Stomach (tissue), 9 donors: ENCODE data around the gene PARP9. TPM values are rescaled to one million over a fixed set of nuclear protein-coding genes. Genes with fewer than 3 reads are reported as not detected.

Source experiments
- DNase-seq, 2 donors: peaks; one replicate each; pipeline versions ENCODE4 v3.0.0 to v3.0.0-alpha.2; 2013 to 2019
- H3K27ac ChIP-seq, 5 donors: fragments of 200-600 bp in 4 of 5; sonication (generic) in 4 of 5; one replicate each; pipeline ENCODE4 v1.5.1; 2013 to 2019; ENCODE audit warnings: mild to moderate bottlenecking in 1 of 5, moderate library complexity in 1 of 5
- H3K27me3 ChIP-seq, 3 donors: fragments of 200-600 bp; sonication (generic); one replicate each; pipeline ENCODE4 v1.5.1; 2017 to 2019; ENCODE audit warnings: mixed run types in 1 of 3
- H3K36me3 ChIP-seq, 4 donors: fragments of 200-600 bp; sonication (generic); 1 replicate in 3 of 4; 2 replicates in 1 of 4; pipeline ENCODE4 v1.5.1; 2016 to 2019
- H3K4me1 ChIP-seq, 4 donors: fragments of 200-600 bp; sonication (generic); one replicate each; pipeline ENCODE4 v1.5.1; 2016 to 2019
- H3K4me3 ChIP-seq, 4 donors: fragments of 200-600 bp; sonication (generic) in 3 of 4; one replicate each; pipeline ENCODE4 v1.5.1; 2016 to 2019; ENCODE audit warnings: mild to moderate bottlenecking in 1 of 4
- H3K9me3 ChIP-seq, 4 donors: fragments of 200-600 bp; sonication (generic); one replicate each; pipeline ENCODE4 v1.5.1; 2016 to 2019
- CTCF ChIP-seq, 7 experiments: fragments of 450-650 bp in 4 of 7; fragments of 200-600 bp in 3 of 7; sonication (generic) in 3 of 7; IDR thresholded peaks; one replicate each; pipeline ENCODE4 v1.5.1; 2016 to 2019; ENCODE audit warnings: antibody characterized with exemption in 7 of 7, control low read depth in 2 of 7, mild to moderate bottlenecking in 1 of 7
- EP300 ChIP-seq: sonication (generic); formaldehyde crosslinking; IDR thresholded peaks from one replicate; pipeline ENCODE4 v1.6.1; 2017; ENCODE audit warnings: antibody characterized with exemption
- POLR2A ChIP-seq, 4 donors: fragments of 450-650 bp; IDR thresholded peaks; one replicate each; pipeline ENCODE4 v1.6.1; 2016; ENCODE audit warnings: antibody characterized with exemption in 4 of 4, control low read depth in 2 of 4, mild to moderate bottlenecking in 1 of 4, moderate library complexity in 1 of 4
- POLR2AphosphoS5 ChIP-seq, 3 donors: sonication (generic); formaldehyde crosslinking; IDR thresholded peaks; one replicate each; pipeline ENCODE4 v1.6.1; 2016; ENCODE audit warnings: antibody characterized with exemption in 3 of 3
- WGBS, 5 donors: extraction: QIAGEN DNeasy Blood & Tissue Kit in 3 of 5; methylation state at CpG; one replicate each; pipeline versions ENCODE4 v1.1.5 to v1.1.7; 2013 to 2018; 5-methylcytosine and 5-hydroxymethylcytosine counted together
- intact Hi-C: fragments of 100-400 bp; cut with DNase I; formaldehyde crosslinking; loops from one replicate; pipeline ENCODE4 v1.15.1; 2023; ENCODE audit warnings: low total_unique reads
- polyA plus RNA-seq, 3 donors: library from polyadenylated mRNA; stranded (reverse); fragments of 200-250 nt; gene quantifications; one replicate each; pipeline ENCODE4 v1.2.3, GENCODE V29; 2013
- total RNA-seq, 5 donors: library from RNA; depleted of rRNA; stranded (reverse); fragments of >200 nt; gene quantifications; one replicate each; pipeline versions ENCODE4 v1.1.0 to v1.2.3, GENCODE V29; 2014 to 2016
- donor health status: healthy with polysubstance abuse.
- donor health status: Bipolar disorder and iron deficiency.
- donor health status: healthy.

The PARP9 gene
- total and polyA plus RNA-seq, 8 donors = 1.4 to 42.6 (median 22.6) TPM

GRCh38 chr3:122515020-122515468 lies 49.1 kb downstream of the PARP9 start:
- H3K4me1 ChIP-seq = peaks cover 19 to 44% (median 38%) of the 10 kb centered on the region in 4 donors
- no peaks in the 10 kb centered on the region for H3K36me3 ChIP-seq
- intact Hi-C loops = no loop called here
- 32 to 39% (median 34%) methylated on average over 19 of the region's 19 CpGs for WGBS, 5 donors
- no peaks in the 10 kb centered on the region for H3K9me3 ChIP-seq
- H3K4me3 ChIP-seq = peak overlapping the region; percentile 58 to 92 (median 82)
- H3K27me3 ChIP-seq = no peaks in the 10 kb centered on the region
- H3K27ac ChIP-seq = peak overlapping the region; percentile 93 to 99 (median 99)
- no peak for DNase-seq
- TF ChIP-seq POLR2A (IDR thresholded peaks at IDR 0.05) (no peak), POLR2AphosphoS5 (IDR thresholded peaks at IDR 0.05) (no peak), CTCF (IDR thresholded peaks at IDR 0.05) (no peak), EP300 (no peak)

GRCh38 chr3:122514123-122515019 lies 49.7 kb downstream of the PARP9 start, which contains the start of gene KPNA1:
KPNA1 (minus strand) TSS chr3:122514939; CDS start chr3:122496565, 18,374 bp downstream.
- TF ChIP-seq EP300 (no peak), CTCF (IDR thresholded peaks at IDR 0.05) (no peak), POLR2A (IDR thresholded peaks at IDR 0.05) (peak in 2 of 4 donors; percentile 64 to 66), POLR2AphosphoS5 (IDR thresholded peaks at IDR 0.05) (peak; percentile 94 to 99 (median 98))
- WGBS, 5 donors = 0 to 1% (median 0%) methylated on average over 47 to 109 of the region's 109 CpGs
- peaks cover 21 to 49% (median 38%) of the 10 kb centered on the region in 4 donors for H3K4me1 ChIP-seq
- H3K4me3 ChIP-seq = peak within 1 kb of the TSS; percentile 58 to 92 (median 82)
- H3K36me3 ChIP-seq = no peaks in the 10 kb centered on the region
- intact Hi-C loops = no loop called here
- H3K27me3 ChIP-seq = no peaks in the 10 kb centered on the region
- DNase-seq = peak; percentile 87 to 97
- no peaks in the 10 kb centered on the region for H3K9me3 ChIP-seq
- peak within 1 kb of the TSS; percentile 93 to 99 (median 99) for H3K27ac ChIP-seq

GRCh38 chr3:122513386-122514122 lies 50.5 kb downstream of the PARP9 start:
- TF ChIP-seq POLR2AphosphoS5 (IDR thresholded peaks at IDR 0.05) (peak in 1 of 3 donors; percentile 6), POLR2A (IDR thresholded peaks at IDR 0.05) (no peak)
- Histone ChIP-seq H3K9me3 (no peaks in the 10 kb centered on the region), H3K4me3 (peak overlapping the region; percentile 58 to 92 (median 82)), H3K36me3 (no peaks in the 10 kb centered on the region), H3K4me1 (peaks cover 21 to 57% (median 42%) of the 10 kb centered on the region in 4 donors), H3K27ac (peak overlapping the region; percentile 93 to 99 (median 99)), H3K27me3 (no peaks in the 10 kb centered on the region)
- 9 to 13% (median 11%) methylated on average over 19 of the region's 19 CpGs for WGBS, 5 donors
- no peak for DNase-seq
- intact Hi-C loops = no loop called here

- intact Hi-C loops = no loop called here
- TF ChIP-seq POLR2A (IDR thresholded peaks at IDR 0.05) (no peak), EP300 (no peak), POLR2AphosphoS5 (IDR thresholded peaks at IDR 0.05) (no peak), CTCF (IDR thresholded peaks at IDR 0.05) (no peak)
- H3K4me1 ChIP-seq = peaks cover 21 to 65% (median 45%) of the 10 kb centered on the region in 4 donors
- no peaks in the 10 kb centered on the region for H3K27me3 ChIP-seq
- H3K27ac ChIP-seq = peak overlapping the region in 1 of 5 donors; percentile 99
- no peaks in the 10 kb centered on the region for H3K9me3 ChIP-seq
- H3K36me3 ChIP-seq = no peaks in the 10 kb centered on the region
- 88 to 92% (median 91%) methylated on average over 15 of the region's 15 CpGs for WGBS, 5 donors
- no peak for DNase-seq
- H3K4me3 ChIP-seq = no peak overlapping the region
Observed at GRCh38 chr3:122512284-122512683, 51.8 kb downstream of the PARP9 start.
